ENCODE results near the gene NLRP10. TPM values are rescaled to one million over a fixed set of nuclear protein-coding genes. Genes with fewer than 3 reads are reported as not detected.

NLRP10 gene
- total and polyA plus RNA-seq, 2 donors (not counting 3 experiments of a cell fraction or from before 2014, with no cell fraction given), result not detected

DNA sequence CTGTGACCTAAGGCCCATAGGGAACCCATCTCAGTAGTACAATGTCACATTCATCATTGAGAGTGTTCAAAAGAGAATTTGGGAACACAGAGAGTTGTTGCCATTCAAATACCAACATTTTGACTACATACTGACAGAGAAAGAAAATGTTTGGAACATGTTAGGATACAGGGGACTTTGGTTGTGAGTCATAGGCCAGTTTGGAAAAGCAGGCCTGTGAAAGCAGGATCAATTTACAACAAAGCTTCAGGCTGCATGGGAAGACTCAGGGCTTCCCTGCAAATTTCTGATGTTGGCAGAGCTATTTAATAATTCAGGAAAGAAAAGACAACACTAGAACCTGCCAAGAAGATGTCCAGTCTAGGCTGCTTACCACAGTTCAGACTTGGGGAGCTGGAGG is 374 bp downstream of the NLRP10 start:
- Histone ChIP-seq H3K9ac (replicated peaks; ENCODE audit: extremely low read depth, insufficient read depth, low read length) (no peak overlapping the region), H3K27ac (ENCODE audit: insufficient read depth, low read depth, low read length) (no peak overlapping the region), H3K4me1 (ENCODE audit: control insufficient read depth, extremely low read depth, insufficient read depth, low read length) (no peaks in the 10 kb centered on the region), H3K4me2 (ENCODE audit: insufficient read depth, low read length) (no peak overlapping the region), H3K9me1 (replicated peaks; ENCODE audit: control insufficient read depth, extremely low read depth, insufficient read depth, low read length) (no peaks in the 10 kb centered on the region), H3K4me3 (replicated peaks in 1 of 3; ENCODE audit: insufficient read depth in 1 of 3, low read depth in 1 of 3, low read length in 3 of 3) (no peak overlapping the region), H3K79me2 (ENCODE audit: control insufficient read depth, insufficient read depth, low read length) (no peaks in the 10 kb centered on the region), H3K9me3 (replicated peaks; ENCODE audit: control insufficient read depth, insufficient read depth, low read length) (no peaks in the 10 kb centered on the region), H3K36me3 (ENCODE audit: control insufficient read depth in 2 of 2, extremely low read depth in 1 of 2, insufficient read depth in 2 of 2, low read length in 2 of 2) (no peaks in the 10 kb centered on the region), H2AFZ (ENCODE audit: low read depth, low read length) (no peak overlapping the region), H4K20me1 (replicated peaks; ENCODE audit: control insufficient read depth, extremely low read depth, insufficient read depth, low read length) (no peaks in the 10 kb centered on the region), H3K27me3 (ENCODE audit: control insufficient read depth in 2 of 2, insufficient read depth in 2 of 2, low read length in 2 of 2) (peaks cover 2 to 4% of the 10 kb centered on the region in 2 experiments)
- CTCF ChIA-PET, result interaction anchor here (2.0 kb wide), 1 partner anchor 22 kb away, joined by 5 read pairs; the partner anchor contains the start of gene EIF3F
- TF ChIP-seq POLR2AphosphoS5 (IDR thresholded peaks at IDR 0.05; ENCODE audit: insufficient read depth, low read depth, low read length) (no peak), EZH2 (IDR thresholded peaks at IDR 0.05; ENCODE audit: borderline replicate concordance, low read depth, low read length, severe bottlenecking) (no peak), MYC (IDR thresholded peaks at IDR 0.05; ENCODE audit: low read depth, low read length) (no peak), JUN (IDR thresholded peaks at IDR 0.05; ENCODE audit: borderline replicate concordance, insufficient read depth, insufficient read length, low read depth) (no peak), FOS (IDR thresholded peaks at IDR 0.05; ENCODE audit: borderline replicate concordance, insufficient read depth, low read length) (no peak), POLR2A (IDR thresholded peaks at IDR 0.05; ENCODE audit: low read depth, low read length) (no peak), GATA2 (IDR thresholded peaks at IDR 0.05; ENCODE audit: insufficient read depth, insufficient read length, low read depth, low read length) (no peak)
- TF ChIP-seq, protein P1, sequence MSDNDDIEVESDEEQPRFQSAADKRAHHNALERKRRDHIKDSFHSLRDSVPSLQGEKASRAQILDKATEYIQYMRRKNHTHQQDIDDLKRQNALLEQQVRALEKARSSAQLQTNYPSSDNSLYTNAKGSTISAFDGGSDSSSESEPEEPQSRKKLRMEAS (IDR thresholded peaks at IDR 0.05; ENCODE audit: insufficient read depth, insufficient read length), result no peak
- TF ChIP-seq, protein P2, sequence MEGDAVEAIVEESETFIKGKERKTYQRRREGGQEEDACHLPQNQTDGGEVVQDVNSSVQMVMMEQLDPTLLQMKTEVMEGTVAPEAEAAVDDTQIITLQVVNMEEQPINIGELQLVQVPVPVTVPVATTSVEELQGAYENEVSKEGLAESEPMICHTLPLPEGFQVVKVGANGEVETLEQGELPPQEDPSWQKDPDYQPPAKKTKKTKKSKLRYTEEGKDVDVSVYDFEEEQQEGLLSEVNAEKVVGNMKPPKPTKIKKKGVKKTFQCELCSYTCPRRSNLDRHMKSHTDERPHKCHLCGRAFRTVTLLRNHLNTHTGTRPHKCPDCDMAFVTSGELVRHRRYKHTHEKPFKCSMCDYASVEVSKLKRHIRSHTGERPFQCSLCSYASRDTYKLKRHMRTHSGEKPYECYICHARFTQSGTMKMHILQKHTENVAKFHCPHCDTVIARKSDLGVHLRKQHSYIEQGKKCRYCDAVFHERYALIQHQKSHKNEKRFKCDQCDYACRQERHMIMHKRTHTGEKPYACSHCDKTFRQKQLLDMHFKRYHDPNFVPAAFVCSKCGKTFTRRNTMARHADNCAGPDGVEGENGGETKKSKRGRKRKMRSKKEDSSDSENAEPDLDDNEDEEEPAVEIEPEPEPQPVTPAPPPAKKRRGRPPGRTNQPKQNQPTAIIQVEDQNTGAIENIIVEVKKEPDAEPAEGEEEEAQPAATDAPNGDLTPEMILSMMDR (IDR thresholded peaks at IDR 0.05; ENCODE audit: extremely low read depth in 1 of 2, insufficient read depth in 1 of 2, low read depth in 1 of 2, low read length in 2 of 2), result no peak
- DNase-seq (ENCODE audit: low read depth, low spot score), result no peak
- intact Hi-C loops (cut with micrococcal nuclease), result loop anchor here (5.0 kb wide), 1 partner anchor 613 kb away; no protein-coding TSS in a partner anchor
- no peak for FAIRE-seq
- POLR2A ChIA-PET, result no interaction called here
- no TSS peak for BruUV-seq (replicated peaks)
- dilution Hi-C loops (cut with MboI; ENCODE audit: extremely low pct_ligation_motif_present, low sequenced_read_pairs), result no loop called here

Data from endothelial cell of umbilical vein (primary cell).